Ectodermal cell (in vitro differentiated cells): ENCODE data around the gene TMEM260. TPM values are rescaled to one million over a fixed set of nuclear protein-coding genes. Genes with fewer than 3 reads are reported as not detected.

Experiments used
- H3K27ac ChIP-seq: 2 replicates; pipeline ENCODE4 v1.7.0; 2013; ENCODE audit warnings: mild to moderate bottlenecking, low read depth, low read length; ENCODE audit not compliant: insufficient read depth, poor library complexity, severe bottlenecking
- H3K27me3 ChIP-seq: 2 replicates; pipeline ENCODE4 v1.7.0; 2013; ENCODE audit warnings: mild to moderate bottlenecking, low read length; ENCODE audit not compliant: insufficient read depth, control insufficient read depth, poor library complexity, severe bottlenecking
- H3K36me3 ChIP-seq: one replicate; pipeline ENCODE4 v1.7.0; 2013; ENCODE audit warnings: low read length; ENCODE audit not compliant: control insufficient read depth, insufficient read depth
- H3K4me1 ChIP-seq: one replicate; pipeline ENCODE4 v1.7.0; 2013; ENCODE audit warnings: low read length; ENCODE audit not compliant: control insufficient read depth, insufficient read depth
- H3K4me3 ChIP-seq: 2 replicates; pipeline ENCODE4 v1.7.0; 2013; ENCODE audit warnings: low read depth, low read length, control low read depth; ENCODE audit not compliant: insufficient read depth
- H3K9me3 ChIP-seq: 2 replicates; pipeline ENCODE4 v1.7.0; 2013; ENCODE audit warnings: mild to moderate bottlenecking, low read length, moderate library complexity; ENCODE audit not compliant: control insufficient read depth
- WGBS, 2 experiments: methylation state at CpG; one replicate each; pipeline ENCODE4 v1.1.7; 2013; ENCODE audit warnings: missing lambda C conversion rate in 2 of 2; 5-methylcytosine and 5-hydroxymethylcytosine counted together
- polyA plus RNA-seq, 4 experiments: library from polyadenylated mRNA; stranded (reverse); fragments of 50-300 nt; gene quantifications; one replicate each; pipeline ENCODE4 v1.2.3, GENCODE V29; 2013

TMEM260 gene
- polyA plus RNA-seq (2013, experiment 1 of 4) = 18.6 TPM
- 24.7 TPM for polyA plus RNA-seq (2013, experiment 2 of 4)
- polyA plus RNA-seq (2013, experiment 3 of 4) = 22.2 TPM
- polyA plus RNA-seq (2013, experiment 4 of 4) = 21.0 TPM

DNA sequence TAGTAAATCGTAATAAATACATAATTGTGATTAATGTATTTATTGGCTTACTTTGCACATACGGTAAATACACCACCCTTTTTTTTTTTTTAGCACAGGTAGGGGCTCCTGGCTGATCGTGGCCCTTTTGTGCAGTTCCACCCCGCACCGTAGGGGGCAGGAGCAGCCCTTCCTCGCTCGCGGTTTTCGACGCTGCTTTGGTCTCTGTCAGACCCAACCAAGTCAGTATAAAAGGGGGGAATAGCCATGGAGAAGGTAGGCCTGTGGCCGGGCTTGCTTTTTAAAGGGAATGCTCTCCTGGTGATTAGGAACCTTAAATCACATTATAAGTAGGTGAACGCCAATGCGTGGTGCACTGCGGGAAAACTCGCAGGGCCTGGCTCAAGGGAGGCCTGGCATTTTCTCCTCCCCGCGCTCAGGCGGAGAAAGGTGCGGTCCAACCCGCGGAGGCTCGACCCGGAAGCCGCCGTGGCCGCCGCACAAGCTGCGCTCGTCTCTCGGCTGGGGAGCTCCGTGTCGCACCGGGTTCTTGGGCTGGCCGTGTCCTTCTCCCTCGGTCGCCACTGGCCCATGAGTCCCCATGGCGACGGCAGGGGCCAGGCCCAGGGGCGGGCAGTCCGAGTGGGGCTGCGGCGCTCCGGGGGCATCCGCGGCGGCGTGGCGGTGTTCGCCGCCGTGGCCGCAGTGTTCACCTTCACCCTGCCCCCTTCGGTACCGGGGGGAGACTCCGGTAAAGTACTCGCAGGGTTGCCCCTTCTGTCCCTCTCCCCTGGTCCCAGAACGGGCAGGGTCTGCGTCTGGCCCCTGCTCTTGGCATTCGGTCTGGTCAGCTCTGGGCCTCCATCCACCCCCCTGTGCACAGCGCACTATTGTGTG lies at the start of gene TMEM260:
TSS of gene TMEM260 (plus strand) at position 454 of the 876 bp plus-strand sequence. CDS start at position 571, 117 bp downstream.
- 0 to 1% methylated on average over 58 to 59 of the region's 60 CpGs for WGBS, 2 experiments
- peak within 1 kb of the TSS; percentile 97 for H3K4me3 ChIP-seq
- peak within 1 kb of the TSS; percentile 89 for H3K27ac ChIP-seq
- H3K36me3 ChIP-seq = no peaks in the 10 kb centered on the region
- H3K9me3 ChIP-seq = no peaks in the 10 kb centered on the region
- no peaks in the 10 kb centered on the region for H3K27me3 ChIP-seq
- no peaks in the 10 kb centered on the region for H3K4me1 ChIP-seq

DNA sequence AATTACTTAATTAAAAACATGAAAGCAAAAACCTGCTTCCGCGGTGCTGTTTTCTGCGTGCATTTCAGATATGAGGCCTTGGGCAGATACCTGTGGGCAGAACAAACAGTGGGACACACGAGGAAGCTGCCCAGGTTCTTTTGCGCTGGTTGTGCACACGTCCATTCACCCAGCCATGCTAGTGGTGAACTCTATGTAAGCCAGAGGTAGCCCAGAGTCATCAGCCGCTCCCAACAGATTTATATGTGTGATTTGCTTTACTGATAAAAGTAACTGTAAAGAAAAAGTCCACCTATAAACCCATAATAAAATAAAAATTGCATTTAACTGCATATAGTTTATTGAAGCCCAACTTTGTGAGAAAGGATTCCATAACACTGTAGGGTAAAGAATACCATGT lies 47.1 kb upstream of the TMEM260 start:
- 92 to 96% methylated on average over 7 of the region's 7 CpGs for WGBS, 2 experiments
- no peak overlapping the region for H3K4me3 ChIP-seq
- H3K9me3 ChIP-seq = no peaks in the 10 kb centered on the region
- H3K27ac ChIP-seq = no peak overlapping the region
- H3K4me1 ChIP-seq = no peaks in the 10 kb centered on the region
- H3K27me3 ChIP-seq = no peaks in the 10 kb centered on the region
- H3K36me3 ChIP-seq = no peaks in the 10 kb centered on the region

DNA sequence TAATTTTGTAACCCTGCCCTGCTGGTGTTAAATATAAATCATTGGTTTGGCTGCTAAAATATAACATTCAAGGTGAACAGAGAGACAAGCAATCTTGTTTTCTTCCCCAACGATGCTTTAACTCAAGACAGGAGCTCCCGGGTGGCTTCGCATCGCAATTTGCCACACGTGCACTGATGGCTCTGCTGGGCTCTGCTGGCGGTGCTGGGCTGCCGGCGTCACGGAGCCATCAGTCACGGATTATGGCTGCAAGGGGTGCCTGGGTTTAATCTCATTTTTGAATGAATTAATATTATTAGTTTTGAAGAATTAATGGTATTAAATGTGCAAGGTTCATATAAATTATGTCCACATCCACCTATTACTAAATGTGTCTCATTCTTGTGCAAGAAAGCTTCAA lies 44.9 kb upstream of the TMEM260 start:
- 93 to 94% methylated on average over 10 of the region's 10 CpGs for whole genome bisulfite sequencing, 2 experiments
- H3K9me3 ChIP-seq = no peaks in the 10 kb centered on the region
- H3K4me1 ChIP-seq = no peaks in the 10 kb centered on the region
- no peak overlapping the region for H3K4me3 ChIP-seq
- no peaks in the 10 kb centered on the region for H3K36me3 ChIP-seq
- no peak overlapping the region for H3K27ac ChIP-seq
- H3K27me3 ChIP-seq = no peaks in the 10 kb centered on the region

DNA sequence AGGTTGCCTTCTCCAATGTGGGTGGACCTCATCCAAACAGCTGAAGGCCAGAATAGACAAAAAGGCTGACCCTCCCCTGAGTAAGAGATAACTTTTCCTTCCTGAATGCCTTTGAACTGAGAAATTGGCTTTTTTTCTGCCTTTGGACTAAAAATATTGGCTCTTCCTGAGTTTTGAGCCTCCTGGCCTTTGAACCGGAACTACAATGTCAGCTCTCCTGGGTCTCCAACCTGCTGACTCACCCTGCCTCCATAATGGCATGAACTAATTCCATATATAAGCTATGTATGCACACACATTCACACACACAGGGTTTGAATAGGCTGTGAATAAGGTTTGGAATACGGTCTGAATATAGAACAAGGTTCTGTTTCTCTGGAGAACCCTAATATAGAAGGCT lies 39.7 kb upstream of the TMEM260 start:
- no peaks in the 10 kb centered on the region for H3K4me1 ChIP-seq
- WGBS, 2 experiments = 98 to 100% methylated on average over 2 of the region's 2 CpGs
- no peaks in the 10 kb centered on the region for H3K36me3 ChIP-seq
- H3K4me3 ChIP-seq = no peak overlapping the region
- H3K27me3 ChIP-seq = no peaks in the 10 kb centered on the region
- no peak overlapping the region for H3K27ac ChIP-seq
- H3K9me3 ChIP-seq = no peaks in the 10 kb centered on the region

DNA sequence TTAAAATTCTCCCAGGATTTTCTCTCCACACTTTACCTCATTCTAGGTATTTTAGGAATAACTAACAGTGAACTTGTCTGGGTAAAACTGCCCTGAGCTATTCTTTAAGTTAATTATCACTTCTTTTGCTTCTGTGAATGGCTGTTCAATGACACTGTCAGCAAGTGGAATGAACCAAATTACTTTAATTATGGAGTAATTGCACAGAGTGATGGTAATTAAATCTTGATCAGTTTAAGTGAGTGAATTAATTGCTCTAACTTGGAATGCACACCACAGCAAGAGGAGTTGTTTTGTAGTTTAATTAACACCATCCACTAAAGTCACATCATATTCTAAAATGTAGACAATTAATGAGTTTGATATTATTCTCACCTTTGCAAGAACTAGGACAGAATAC lies 36.2 kb upstream of the TMEM260 start:
- H3K27me3 ChIP-seq = no peaks in the 10 kb centered on the region
- H3K4me3 ChIP-seq = no peak overlapping the region
- no peaks in the 10 kb centered on the region for H3K36me3 ChIP-seq
- no peaks in the 10 kb centered on the region for H3K4me1 ChIP-seq
- no peaks in the 10 kb centered on the region for H3K9me3 ChIP-seq
- no peak overlapping the region for H3K27ac ChIP-seq

DNA sequence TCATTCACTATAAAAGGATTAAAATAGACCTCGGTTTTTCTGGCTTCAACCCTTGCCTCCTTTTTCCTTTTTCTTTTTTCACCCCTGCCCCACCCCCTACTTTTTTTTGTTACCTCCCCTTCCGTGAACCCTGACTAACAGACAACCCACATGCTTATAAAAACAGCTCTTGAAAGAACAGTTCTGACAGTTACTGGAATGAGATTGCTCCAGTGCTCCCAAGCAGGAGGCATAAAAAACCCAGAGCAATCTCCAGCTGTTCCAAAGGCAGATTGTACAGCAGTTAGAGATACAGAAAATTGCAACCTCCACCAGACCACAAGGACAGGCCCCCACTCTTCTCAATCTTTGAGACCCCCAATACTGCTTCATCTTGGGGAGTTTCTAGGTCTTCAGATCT lies 29.9 kb upstream of the TMEM260 start:
- H3K27me3 ChIP-seq = no peaks in the 10 kb centered on the region
- 62 to 64% methylated on average over 2 of the region's 2 CpGs for WGBS, 2 experiments

DNA sequence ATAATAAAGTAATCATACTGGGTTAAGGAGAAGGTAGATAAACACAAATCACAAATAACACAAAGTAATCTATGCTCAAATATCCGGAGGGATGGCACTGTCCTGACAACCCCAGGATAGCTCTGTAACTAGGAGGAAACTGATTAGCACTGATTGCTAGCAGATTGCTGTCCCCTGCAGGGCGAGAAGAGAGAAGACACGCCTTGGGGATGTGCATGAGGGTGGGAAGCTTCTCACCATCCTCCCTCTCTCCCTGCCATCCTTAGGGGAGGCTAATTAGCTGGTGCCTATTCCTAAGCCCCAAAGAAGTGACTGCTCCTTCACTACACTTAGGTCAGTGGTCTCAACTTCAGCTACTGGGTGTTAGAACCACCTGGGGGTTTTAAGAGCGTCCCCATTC lies 27.0 kb upstream of the TMEM260 start:
- H3K36me3 ChIP-seq = no peaks in the 10 kb centered on the region
- WGBS, 2 experiments = 39 to 42% methylated on average over 4 of the region's 4 CpGs
- no peaks in the 10 kb centered on the region for H3K27me3 ChIP-seq
- H3K9me3 ChIP-seq = no peaks in the 10 kb centered on the region
- H3K27ac ChIP-seq = no peak overlapping the region
- H3K4me3 ChIP-seq = no peak overlapping the region
- H3K4me1 ChIP-seq = peaks cover 15% of the 10 kb centered on the region

More for the DNA sequence above, 29.9 kb upstream of the TMEM260 start:
- Histone ChIP-seq H3K36me3 (no peaks in the 10 kb centered on the region), H3K9me3 (no peaks in the 10 kb centered on the region), H3K4me1 (peaks cover 15% of the 10 kb centered on the region), H3K27ac (no peak overlapping the region), H3K4me3 (no peak overlapping the region)

DNA sequence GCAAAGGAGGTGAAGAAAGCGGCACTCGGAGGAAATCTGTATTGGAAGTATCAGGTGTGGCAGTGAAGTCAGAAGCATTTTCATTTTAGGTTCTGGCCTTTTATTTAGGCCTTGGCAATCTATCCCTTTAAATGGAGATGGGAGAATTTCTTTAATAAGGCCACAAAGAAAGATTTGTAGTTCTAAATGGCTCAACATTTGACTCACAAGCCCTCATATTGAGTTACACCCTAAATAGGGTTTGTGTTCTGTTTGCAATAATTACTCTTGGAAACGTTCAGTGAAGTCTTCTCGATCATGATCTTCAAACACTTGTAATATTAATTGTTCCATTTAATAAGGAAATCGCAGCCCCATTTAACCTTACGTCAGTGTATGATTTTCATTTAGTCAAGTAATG lies 25.3 kb upstream of the TMEM260 start:
- Histone ChIP-seq H3K4me3 (no peak overlapping the region), H3K4me1 (peaks cover 14% of the 10 kb centered on the region), H3K27me3 (no peaks in the 10 kb centered on the region), H3K36me3 (no peaks in the 10 kb centered on the region), H3K27ac (no peak overlapping the region), H3K9me3 (no peaks in the 10 kb centered on the region)
- 96 to 97% methylated on average over 6 of the region's 6 CpGs for WGBS, 2 experiments

DNA sequence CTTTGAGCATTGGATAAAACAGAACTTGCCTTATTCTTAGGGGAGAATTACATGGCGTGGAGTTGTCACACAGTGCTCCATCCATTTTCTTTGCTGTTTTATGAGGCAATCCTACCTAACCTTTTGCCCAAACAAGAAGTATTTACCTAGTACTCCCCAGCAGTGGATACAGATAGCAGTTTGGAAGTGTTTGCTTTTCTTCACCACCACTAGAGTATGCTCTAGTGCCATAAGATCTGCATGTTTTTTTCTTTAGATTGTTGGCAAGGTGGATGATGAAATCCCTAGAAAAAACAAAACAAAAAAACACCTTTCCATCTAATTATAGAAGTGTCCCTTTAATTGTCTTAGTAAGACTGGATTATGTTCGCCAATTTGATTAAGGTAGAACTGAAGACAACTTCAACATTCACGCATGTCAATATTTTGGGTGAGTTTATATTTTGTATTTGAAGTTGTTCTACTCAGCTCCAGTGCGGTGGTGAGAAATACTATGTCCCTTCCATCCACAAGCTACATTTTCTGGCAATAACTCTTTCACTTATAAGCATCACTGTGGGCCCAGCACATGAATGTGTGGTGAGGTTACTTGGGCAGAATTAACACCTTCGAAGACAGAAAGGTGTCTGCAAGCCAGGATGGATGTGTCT lies 23.6 kb upstream of the TMEM260 start:
- Histone ChIP-seq H3K36me3 (no peaks in the 10 kb centered on the region), H3K4me1 (peaks cover 9% of the 10 kb centered on the region), H3K27me3 (no peaks in the 10 kb centered on the region), H3K9me3 (no peaks in the 10 kb centered on the region), H3K4me3 (no peak overlapping the region), H3K27ac (no peak overlapping the region)
- 64 to 87% methylated on average over 3 to 5 of the region's 5 CpGs for WGBS, 2 experiments

DNA sequence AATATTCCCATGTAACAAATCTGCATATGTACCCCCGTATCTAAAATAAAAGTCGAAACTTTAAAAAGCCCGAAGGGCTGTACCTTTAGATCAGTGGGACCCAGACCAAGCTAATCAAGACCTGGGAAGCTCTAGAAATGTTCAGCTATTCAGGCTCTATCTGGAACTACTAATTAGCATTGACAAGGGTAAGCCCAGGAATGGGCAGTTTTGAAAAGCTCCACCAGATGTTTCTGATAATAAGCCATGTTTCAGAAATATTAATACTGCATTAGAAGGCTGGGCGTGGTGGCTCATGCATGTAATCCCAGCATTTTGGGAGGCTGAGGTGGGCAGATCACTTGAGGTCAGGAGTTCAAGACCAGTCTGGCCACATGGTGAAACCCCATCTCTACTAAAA lies 20.4 kb upstream of the TMEM260 start:
- H3K27ac ChIP-seq = no peak overlapping the region
- H3K4me1 ChIP-seq = no peaks in the 10 kb centered on the region
- no peaks in the 10 kb centered on the region for H3K27me3 ChIP-seq
- no peaks in the 10 kb centered on the region for H3K9me3 ChIP-seq
- no peak overlapping the region for H3K4me3 ChIP-seq
- 89 to 94% methylated on average over 4 of the region's 4 CpGs for WGBS, 2 experiments
- no peaks in the 10 kb centered on the region for H3K36me3 ChIP-seq
